ENCODE data around the gene RAI1.

DNA sequence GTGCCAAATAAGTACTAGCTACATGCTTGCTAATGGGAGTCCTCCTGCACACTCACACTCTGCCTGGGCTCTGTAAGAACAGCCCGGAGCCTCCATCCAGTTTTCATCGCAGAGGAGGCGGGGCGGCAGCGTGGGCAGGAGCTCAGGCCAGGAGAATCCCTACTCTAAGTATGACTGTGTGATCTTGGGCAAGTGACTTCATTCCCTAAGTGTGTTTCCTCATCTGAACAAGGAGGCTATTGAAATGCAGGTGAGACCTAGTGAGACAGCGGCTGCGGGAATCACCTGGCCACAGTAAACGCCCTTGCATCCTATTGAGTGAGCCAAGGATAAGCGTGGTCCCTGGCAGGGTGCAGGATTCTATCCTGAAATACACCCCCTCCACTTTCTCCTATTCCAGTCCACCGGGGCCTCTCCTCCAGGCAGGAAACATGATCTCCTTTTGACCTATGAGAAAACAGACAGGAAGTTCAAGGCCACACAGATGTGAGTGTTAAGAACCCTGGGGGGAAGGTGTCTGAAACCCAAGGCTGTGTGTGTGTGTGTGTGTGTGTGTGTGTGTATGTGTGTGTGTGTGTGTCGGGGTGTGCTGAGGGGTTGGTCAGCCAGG is 5.2 kb upstream of the RAI1 start:
- peak in 1 of 3 donors; percentile 15 for TF ChIP-seq POLR2AphosphoS5 (IDR thresholded peaks at IDR 0.05)
- TF ChIP-seq, protein P1, sequence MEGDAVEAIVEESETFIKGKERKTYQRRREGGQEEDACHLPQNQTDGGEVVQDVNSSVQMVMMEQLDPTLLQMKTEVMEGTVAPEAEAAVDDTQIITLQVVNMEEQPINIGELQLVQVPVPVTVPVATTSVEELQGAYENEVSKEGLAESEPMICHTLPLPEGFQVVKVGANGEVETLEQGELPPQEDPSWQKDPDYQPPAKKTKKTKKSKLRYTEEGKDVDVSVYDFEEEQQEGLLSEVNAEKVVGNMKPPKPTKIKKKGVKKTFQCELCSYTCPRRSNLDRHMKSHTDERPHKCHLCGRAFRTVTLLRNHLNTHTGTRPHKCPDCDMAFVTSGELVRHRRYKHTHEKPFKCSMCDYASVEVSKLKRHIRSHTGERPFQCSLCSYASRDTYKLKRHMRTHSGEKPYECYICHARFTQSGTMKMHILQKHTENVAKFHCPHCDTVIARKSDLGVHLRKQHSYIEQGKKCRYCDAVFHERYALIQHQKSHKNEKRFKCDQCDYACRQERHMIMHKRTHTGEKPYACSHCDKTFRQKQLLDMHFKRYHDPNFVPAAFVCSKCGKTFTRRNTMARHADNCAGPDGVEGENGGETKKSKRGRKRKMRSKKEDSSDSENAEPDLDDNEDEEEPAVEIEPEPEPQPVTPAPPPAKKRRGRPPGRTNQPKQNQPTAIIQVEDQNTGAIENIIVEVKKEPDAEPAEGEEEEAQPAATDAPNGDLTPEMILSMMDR (IDR thresholded peaks at IDR 0.05) = no peak

Data from suprapubic skin (tissue), 3 donors.